Measurements from ENCODE around the gene SIK3.
"Not testable (repeated sequence)": the region's sequence is repeated elsewhere in the genome, so short reads cannot be mapped to it uniquely, and the experiment has no call there.

SIK3 gene

DNA sequence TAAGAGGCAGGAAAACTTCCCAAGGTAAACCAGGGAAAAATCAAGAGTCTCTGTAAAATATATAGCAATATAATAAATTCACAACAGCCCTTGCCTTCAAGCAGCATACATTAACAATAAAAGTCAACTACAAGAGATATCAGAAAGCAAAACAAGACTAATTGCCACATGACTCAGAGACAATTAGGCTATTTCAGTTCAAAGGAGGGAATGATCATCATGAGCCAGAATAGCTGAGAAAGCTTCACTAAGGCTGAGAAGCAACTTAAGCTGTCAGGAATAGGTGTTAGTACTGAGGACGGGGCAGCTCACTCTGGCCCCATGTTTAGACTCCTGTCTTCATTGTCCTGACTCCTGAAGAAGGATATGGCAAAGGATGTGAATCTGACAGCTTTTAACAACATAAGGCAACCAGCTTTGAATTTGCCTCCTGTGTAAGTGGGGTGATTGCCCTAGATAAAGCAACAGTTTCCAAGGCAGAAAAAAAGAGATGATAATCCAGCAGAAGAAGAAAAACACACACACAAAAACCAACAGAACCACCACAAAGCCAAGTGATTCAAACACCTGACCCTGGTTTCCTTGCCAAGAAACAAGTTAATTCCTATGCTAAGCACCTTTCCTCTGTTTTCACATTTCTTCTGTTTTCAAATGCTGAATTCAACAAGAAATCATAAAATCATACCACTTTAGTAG lies 60.8 kb downstream of the SIK3 start:
- TF ChIP-seq ZFX (IDR thresholded peaks at IDR 0.05; ENCODE audit: borderline replicate concordance) (no peak), CTCF (IDR thresholded peaks at IDR 0.05) (no peak)
- no peak overlapping the region for H3K27ac ChIP-seq

- TF ChIP-seq ZFX (IDR thresholded peaks at IDR 0.05; ENCODE audit: borderline replicate concordance) (no peak), CTCF (IDR thresholded peaks at IDR 0.05) (no peak)
- no peak overlapping the region for H3K27ac ChIP-seq
These were observed 63.3 kb downstream of the SIK3 start for GRCh38 chr11:117034901-117035300.

DNA sequence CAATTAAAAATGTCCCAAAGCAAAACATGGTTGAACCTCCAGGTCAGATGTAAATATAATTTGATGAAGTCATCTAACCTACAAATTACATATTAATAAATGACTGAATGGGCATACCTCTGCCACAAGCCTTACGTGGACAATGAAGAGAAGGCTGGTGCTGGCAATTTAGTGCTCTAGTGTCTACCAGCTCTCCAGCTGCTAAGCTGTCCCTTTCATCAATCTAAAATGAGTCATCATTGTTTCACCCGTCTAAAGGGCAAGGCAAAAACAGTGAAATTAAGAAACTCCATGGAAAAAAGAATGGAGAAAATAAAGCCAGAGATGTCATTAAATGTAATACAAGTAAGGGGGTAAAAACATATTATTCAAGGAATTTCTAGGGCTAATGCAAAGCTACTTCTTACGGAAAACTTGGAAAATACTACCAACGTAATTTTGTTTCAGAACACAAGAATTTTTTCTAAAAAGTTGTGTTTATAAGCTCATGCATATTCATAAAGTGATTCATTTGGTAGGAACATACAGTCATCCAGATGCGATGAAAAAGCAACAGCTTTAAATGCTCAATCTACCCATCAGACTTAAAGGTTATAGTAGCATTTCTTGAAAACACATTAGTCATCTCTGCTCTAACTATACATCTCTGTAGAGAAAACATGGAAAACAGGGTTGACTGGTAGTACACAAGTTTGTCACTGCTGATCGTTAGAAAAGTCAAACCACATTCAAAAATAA lies 71.5 kb downstream of the SIK3 start:
- no peak overlapping the region for H3K27ac ChIP-seq
- no peak for TF ChIP-seq ZFX (IDR thresholded peaks at IDR 0.05; ENCODE audit: borderline replicate concordance)
- no peak for TF ChIP-seq CTCF (IDR thresholded peaks at IDR 0.05)

- not testable (repeated sequence) for H3K27ac ChIP-seq
These were observed 74.5 kb downstream of the SIK3 start for GRCh38 chr11:117023707-117024106.

GRCh38 chr11:117023178-117023577 lies 75.0 kb downstream of the SIK3 start:
- no peak for TF ChIP-seq ZFX (IDR thresholded peaks at IDR 0.05; ENCODE audit: borderline replicate concordance)
- no peak for TF ChIP-seq CTCF (IDR thresholded peaks at IDR 0.05)
- no peak overlapping the region for H3K27ac ChIP-seq

DNA sequence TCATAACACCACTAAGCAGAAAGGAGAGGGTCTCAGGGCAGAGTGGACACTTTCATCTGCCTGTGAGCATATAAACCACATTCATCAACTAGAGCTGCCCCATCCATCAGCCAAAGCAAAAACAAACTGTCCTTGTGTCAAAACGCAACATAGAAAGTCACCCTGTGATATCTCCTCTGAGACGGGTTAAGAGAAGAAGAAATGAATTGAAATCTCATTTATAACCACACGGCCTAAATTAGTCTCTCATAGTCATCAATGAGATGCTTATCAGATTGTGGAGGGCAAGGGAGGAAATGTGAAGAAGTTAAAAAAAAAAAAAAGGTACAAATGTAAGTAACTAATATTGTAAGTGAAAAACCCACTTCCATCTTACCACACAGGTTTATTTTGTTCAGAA lies 75.7 kb downstream of the SIK3 start:
- no peak overlapping the region for H3K27ac ChIP-seq
- TF ChIP-seq CTCF (IDR thresholded peaks at IDR 0.05) (no peak), ZFX (IDR thresholded peaks at IDR 0.05; ENCODE audit: borderline replicate concordance) (no peak)

- no peak for TF ChIP-seq ZFX (IDR thresholded peaks at IDR 0.05; ENCODE audit: borderline replicate concordance)
- no peak for TF ChIP-seq CTCF (IDR thresholded peaks at IDR 0.05)
- H3K27ac ChIP-seq, result no peak overlapping the region
These were observed 77.2 kb downstream of the SIK3 start for GRCh38 chr11:117020869-117021564.
